Measurements from ENCODE around the gene CT47C1.
"Not testable (repeated sequence)": the region's sequence is repeated elsewhere in the genome, so short reads cannot be mapped to it uniquely, and the experiment has no call there.

The CT47C1 gene

DNA sequence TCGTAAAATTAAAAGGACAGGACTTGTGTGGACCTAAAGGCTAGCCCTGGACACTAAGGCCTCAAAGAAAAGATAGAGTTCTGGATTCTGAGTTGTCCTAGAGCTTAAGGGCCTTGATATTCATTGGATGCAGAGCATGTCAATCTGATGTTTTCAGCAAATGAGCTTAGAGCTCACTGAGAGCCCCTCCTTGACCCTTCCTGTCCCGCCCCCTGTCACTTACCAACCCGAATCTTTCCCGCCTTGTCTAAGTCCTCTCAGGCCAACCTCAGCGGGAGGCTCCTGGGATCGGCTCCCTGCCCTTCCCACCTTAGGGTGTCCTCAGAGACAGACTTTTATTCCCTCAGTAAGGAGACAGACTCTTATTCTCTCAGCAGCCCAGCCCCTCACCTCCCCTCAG is at the start of gene CT47C1:
Gene CT47C1 (plus strand): TSS at position 250 of the 400 bp plus-strand sequence. CDS start 233 bp downstream, outside the sequence.
- no peak for DNase-seq (ENCODE audit: low spot score)

DNA sequence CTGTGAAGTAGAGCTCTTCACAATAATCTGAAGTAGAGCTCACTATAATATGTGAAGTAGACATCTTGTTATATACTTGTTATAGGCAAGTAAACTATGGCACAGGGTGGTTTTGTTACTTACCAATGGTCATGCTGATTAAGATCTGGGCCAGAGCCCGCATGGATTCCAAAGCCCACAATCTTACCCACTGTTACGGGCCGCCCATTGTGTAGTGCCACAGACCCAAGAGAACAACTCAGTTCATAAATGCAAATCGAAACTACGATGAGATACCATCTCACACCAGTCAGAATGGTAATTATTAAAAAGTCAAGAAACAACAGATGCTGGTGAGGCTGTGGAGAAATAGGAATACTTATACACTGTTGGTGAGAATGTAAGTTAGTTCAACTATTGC is 46.9 kb upstream of the CT47C1 start:
- DNase-seq (ENCODE audit: low spot score), result no peak

DNA sequence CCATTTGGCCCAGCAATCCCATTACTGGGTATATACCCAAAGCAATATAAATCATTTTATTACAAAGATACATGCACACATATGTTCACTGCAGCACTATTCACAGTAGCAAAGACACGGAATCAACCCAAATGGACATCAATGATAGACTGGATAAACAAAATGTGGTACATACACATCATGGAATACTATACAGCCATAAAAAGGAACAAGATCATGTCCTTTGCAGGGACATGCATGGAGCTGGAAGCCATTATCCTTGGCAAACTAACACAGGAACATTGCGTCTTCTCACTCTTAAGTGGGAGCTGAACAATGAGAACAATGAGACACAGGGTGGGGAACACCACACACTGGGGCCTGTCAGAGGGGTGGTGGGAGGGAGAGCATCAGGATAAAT is 46.4 kb upstream of the CT47C1 start:
- DNase-seq (ENCODE audit: low spot score), result not testable (repeated sequence)

DNA sequence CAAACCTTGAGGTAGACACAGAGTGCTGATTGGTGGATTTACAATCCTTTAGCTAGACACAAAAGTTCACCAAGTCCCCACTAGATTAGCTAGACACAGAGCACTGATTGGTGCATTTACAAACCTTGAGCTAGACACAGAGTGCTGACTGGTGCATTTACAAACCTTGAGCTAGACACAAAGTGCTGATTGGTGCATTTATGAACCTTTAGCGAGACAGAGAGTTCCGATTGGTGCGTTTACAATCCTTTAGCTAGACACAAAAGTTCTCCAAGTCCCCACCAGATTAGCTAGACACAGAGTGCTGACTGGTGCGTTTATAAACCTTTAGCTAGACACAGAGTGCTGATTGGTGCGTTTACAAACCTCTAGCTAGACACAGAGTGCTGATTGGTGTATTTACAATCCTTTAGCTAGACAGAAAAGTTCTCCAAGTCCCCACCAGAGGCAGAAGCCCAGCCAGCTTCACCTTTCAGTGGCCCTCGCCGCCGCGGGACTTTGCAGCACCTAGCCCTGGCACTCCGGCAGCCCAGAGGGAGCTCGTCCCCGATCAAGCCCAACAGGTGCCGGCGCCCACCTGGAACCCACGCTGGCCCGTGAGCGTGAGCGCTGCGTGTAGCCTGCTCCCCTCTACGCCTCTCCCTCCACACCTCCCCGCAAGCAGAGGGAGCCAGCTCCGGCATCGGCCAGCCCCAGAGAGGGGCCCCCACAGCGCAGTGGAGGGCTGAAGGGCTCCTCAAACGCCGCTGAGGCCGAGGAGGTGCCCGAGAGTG is 44.6 kb upstream of the CT47C1 start:
- not testable (repeated sequence) for DNase-seq (ENCODE audit: low spot score)

DNA sequence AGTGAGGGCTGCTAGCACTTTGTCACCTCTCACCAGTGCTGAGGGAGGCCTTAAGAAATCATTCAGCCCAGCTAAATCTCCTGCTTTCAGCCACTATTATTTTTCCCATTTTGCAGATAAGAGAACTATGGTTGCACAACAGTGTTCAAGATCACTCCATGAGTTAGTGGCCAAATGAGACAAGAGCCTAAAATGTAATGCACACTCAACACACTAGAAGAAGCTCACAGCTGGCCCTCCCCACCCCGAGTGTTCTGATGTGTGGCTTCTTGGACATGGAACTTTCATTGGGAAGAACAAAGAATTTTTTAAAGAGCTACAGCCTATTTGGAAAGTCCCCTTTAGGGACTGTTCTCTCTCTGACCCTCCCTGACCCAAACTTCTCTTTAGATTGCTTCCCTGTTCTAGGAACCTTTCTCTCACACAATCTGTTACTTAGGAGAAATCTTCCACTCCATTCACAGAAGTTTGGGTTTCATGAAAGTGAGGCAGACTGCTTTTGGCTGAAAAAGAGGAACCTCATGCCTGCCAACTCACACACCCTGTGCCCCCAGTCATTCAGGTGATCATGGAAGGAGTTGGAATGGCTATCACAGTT is 44.0 kb upstream of the CT47C1 start:
- no peak for DNase-seq (ENCODE audit: low spot score)

DNA sequence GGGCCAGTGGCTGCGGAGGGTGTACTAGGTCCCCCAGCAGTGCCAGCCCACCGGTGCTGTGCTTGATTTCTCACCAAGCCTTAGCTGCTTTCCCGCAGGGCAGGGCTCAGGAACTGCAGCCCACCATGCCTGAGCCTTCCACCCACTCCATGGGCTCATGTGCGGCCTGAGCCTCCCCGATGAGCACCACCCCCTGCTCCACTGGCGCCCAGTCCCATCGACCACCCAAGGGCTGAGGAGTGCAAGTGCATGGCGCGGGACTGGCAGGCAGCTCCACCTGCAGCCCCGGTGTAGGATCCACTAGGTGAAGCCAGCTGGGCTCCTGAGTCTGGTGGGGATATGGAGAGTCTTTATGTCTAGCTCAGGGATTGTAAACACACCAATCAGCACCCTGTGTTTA is 43.1 kb upstream of the CT47C1 start:
- not testable (repeated sequence) for DNase-seq (ENCODE audit: low spot score)

DNA sequence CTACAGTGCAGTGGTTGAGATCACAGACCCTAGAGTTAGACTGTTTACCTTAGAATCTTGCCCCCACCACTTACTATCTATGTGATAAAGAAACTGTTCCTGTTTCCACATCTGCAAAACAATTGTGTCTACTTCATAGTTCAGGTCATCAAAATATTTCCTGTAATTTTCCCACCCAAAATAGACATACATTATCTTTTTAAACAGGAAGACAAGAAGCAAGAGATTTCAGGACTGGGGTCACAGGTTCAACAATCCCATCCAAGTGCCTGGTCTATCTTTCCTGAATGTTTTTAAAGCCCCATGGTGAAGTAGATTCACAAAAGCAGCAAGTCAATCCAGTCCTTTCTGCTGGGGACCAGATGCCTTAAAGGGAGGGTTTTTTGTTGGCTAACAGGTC is 41.8 kb upstream of the CT47C1 start:
- DNase-seq (ENCODE audit: low spot score), result no peak

DNA sequence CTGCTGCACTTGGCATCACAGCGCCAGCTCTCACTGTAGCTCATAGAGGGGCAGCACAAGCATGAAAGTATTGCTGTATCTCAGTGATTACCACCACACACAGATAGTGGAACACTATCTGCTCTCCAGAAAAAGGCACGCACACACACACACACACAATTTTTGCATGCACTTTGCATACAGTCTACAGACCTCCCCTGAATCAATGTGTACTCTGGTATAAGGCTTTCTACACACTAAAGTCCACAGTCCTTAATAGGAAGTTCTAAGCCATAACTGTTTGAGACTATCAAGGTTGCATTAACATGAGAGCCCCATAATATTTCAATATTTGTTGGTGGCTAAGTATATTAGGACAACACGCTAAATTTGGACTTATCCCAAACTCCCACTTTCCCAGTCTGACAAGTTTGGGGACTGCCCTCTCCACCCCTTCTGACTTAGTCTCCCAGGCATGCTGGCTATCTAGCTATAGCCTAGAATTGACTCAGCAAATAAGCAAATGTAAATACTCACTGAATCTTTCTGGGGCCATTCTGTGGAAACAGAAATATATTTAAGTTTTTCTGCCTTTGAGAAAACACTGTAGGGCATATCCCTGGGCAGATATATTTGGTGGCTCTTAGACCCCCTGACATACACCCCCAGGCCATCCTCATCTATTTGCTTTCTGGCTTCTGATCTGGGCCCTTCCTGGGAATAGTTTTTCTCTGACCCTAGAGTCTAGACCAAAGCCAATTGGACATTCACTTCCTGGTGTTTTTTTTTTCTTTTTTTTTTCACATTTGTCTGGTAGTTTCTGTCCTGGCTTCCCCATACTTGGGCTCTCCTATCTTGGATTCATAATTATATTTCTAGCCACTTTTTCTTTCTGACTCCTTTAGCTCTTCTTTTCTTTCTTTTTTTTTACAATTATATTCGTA is 36.4 kb upstream of the CT47C1 start:
- DNase-seq (ENCODE audit: low spot score), result no peak

DNA sequence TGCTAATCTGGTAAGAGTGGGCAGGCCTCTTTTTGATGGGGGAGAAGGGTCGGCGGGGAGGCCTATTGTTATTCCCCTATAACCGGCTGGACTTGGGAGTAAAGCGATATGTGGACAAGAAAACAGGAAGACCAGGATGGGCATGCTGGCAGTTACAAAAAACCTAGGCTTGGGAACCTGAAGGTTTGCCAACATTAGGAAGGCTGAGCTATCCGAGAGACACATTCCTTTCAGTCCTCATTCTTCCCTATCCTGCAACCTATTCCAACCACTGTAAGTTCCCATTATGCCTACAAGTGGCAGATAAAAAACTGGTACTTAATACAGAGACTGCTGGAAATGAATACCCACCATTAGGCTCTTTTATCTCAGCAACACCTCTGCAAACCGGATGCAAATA is 32.4 kb upstream of the CT47C1 start:
- no peak for DNase-seq (ENCODE audit: low spot score)

DNA sequence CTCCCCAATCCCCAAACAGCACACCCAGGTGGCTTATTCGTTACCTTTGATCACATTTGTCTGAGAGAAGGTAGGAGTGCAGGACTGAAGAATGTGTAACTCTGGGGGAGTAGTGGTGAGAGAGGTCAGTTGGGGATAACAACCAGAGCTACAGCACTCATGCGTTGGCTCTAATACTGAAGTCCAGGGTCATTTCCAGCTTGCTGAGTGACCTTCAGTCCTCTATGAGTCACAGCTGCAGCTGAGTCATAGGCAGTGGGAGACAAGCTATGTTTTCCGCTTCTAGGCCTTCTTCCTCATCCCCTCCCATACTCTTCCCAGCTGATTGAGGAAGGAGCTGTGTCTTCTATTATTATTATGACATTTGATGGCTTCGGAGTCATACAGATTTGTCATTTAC is 31.6 kb upstream of the CT47C1 start:
- peak; percentile 63 for DNase-seq (ENCODE audit: low spot score)

DNA sequence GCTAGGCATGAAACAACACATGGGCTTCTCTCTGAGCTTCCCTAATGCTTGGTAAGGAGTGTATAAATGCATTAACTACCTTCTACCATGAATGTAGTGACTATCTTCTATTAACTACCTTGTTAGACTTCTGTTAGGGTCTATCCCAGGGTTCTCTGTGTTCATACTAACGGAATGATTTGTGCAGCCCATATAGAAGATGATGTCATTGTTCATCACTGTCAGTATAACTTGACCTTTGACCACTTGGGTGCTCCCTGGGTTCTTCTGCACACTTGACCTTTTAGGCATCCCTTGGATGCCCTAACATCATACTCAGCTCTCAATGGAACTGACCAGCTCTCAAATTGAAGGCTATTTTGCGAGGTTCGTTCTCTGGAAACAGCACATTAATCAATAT is 30.8 kb upstream of the CT47C1 start:
- DNase-seq (ENCODE audit: low spot score), result no peak

DNA sequence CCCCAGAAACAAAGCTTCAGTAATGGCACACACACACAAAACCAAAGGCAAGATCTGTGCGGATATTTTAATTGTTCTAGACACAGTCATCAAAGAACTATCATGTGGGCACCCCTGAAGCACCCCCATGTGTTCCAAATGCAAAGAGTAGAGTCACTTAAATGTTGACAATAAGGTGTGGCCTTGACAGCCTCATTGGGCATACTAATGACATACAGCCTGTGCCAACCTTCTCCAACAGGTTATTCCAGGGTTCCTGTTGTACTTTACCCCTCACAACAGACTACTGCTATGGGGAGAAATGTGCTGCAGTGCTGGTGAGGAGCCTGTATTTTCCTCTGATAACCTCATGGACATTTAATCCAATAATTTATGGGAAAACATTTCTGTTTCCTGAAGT is 29.8 kb upstream of the CT47C1 start:
- no peak for DNase-seq (ENCODE audit: low spot score)

DNA sequence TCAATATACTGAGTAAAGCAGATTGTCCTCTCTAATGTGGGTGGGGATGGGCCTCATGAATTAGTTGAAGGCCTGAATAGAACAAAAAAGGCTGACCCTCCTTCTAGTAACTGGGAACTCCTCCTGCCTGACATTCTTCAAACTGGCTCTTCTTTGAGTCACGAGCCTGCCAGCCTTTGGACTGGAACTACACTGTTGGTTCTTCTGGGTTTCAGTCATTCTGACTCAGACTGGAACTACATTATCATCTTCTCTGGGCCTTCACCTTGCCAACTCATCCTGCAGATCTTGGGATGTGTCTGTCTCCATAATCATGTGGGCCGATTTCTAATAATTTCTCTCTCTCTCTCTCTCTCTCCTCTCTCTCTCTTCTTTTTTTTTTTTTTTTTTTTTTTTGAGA is 26.9 kb upstream of the CT47C1 start:
- no peak for DNase-seq (ENCODE audit: low spot score)

DNA sequence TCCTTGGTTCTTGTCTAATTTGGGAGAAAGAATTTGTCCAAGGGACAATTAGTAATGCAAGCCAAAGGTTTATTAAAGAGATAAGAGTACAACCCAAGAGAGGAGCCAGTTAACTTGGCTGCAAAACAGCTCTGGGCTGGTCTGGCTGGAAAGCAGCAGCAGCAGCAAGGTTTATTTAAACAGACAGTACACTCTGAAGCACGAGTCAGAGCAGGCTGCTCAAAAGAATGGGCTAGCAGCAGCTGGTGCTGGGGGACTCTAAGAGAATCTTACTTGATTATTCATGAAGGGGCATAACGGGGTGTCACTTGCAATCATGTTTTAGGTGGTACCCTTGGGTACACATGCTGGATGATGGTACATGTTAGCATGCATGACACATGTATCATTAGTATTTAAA is 17.1 kb upstream of the CT47C1 start:
- DNase-seq (ENCODE audit: low spot score), result no peak

DNA sequence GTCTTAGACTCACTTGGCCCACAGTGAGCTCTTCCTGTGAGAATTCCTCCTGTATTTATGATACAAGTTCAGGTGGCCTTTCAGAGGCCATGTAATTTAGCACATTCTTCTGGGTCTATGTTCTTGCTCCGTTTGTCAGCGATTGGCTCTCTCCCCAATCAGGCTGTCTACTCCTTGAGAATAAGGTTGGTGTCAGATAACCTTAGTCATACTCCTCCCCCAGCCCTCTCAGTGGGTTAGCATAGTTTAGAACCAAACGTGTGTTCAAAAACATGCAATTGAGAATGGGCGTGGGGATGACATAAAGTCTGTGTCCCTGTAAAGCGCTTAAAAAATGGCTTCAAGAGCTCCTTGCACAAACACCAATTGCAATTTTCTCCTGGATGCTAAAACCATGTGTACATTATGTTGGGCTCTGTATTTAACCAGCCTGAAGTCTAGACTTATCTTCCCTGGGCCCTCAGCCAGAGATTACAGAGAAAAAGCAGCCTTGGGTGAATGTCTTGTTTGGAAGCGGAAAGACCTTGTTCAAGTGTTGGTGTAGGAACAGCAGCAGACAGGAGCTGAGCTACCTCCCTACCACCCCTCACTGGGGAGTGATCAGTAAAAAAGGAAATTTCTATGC is 9.9 kb upstream of the CT47C1 start:
- DNase-seq (ENCODE audit: low spot score), result no peak

DNA sequence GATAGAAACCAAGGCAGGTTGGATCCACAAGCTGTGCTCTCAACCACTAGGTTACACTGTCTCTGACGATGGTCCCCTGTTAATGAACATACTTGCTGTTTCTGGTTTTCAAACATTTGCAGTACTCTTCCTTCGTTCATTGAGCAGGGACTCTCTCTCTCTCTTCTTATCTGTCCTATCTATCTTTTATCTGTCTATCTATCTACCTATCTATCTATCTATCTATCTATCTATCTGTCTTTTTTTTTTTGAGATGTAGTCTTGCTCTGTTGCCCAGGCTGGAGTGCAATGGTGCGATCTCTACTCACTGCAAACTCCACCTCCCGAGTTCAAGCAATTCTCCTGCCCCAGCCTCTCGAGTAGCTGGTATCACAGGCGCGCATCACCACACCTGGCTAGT is 9.4 kb upstream of the CT47C1 start:
- DNase-seq (ENCODE audit: low spot score), result no peak

DNA sequence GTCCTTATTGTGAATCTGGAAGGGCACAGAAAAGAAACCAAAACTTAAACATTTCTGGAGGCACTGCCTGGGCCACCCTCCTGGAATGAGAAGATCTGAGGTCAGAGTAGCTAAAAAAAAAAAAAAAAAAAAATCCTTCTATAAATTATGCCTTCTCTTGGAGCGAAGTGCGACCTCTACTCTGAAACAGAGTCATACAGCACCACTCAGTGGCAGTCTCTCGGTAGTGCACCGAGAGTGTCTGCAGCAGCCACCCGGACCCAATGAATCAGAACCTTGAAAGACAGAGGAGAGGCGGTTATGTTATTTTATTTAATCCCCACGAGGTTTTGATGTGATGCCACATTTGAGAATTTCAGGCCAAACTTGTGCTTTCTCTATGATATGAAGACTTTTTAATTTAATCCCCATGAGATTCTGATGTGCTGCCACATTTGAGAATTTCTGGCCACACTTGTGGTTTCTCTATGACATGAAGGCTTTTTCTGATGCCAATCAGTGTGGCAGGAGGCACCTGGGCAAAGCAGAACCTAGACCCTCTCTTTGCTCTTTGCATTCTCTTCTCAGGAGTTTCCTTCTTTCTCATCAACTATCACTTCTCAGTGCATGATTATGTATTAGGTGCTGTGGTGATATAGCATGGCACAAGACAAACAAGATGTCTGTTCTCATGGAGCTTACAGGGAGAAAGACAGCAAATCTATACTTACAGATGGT is 5.6 kb upstream of the CT47C1 start:
- DNase-seq (ENCODE audit: low spot score), result peak; percentile 45

DNA sequence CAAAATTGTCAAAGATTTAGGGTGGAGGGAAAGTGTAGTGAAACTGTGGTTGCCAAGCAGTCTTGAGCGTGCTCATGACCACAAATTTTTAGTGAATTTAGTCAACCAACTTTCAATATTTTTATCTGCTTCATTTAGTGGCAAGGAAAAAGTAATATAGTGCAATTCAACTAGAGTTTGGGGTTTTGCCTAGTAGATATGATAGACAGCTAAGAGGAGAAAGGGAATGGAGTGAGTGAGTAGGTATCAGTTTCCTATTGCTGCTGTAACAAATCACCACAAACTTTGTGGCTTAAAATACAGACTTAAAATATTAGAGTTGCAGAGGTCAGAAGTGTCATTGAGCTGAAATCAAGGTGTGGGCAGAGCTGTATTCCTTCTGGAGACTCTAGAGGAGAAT is 3.7 kb upstream of the CT47C1 start:
- no peak for DNase-seq (ENCODE audit: low spot score)

DNA sequence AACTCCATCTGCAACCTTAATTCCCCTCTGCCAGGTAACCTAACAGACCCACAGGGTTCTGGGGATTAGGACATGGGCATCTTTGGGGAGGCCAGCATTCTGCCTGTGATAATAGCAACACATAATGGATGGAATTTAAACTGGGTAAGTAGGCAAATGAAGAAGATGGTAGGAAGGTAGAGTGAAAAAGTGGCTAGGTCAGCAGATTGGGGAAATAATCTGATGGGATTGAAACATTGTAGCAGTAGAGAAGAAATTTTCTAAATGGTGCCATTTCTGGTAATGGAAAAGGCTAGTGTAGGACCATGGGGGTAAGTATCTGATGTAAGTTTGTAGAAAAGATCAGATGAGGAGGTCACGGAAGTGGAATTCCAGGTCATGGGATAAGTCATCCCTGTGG is 3.0 kb upstream of the CT47C1 start:
- no peak for DNase-seq (ENCODE audit: low spot score)

DNA sequence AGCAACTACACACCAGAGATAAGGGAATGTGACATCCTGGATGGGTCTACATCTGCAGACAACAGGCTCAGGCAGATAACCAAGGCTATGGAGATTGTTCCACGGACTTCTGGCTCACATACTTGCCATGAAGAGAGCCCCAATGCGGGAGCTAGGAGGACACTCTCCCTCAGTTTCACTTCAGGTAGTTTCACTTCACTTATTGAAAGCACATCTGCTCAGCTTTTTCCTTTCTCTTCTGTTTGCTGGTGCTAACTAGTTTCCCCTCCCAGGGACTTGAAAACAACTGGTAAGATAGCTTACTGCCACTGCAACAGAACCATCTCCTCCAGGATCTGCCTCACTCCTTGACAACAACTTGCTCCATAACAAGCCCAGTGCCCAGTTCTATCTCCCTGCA is 1.4 kb upstream of the CT47C1 start:
- no peak for DNase-seq (ENCODE audit: low spot score)

DNA sequence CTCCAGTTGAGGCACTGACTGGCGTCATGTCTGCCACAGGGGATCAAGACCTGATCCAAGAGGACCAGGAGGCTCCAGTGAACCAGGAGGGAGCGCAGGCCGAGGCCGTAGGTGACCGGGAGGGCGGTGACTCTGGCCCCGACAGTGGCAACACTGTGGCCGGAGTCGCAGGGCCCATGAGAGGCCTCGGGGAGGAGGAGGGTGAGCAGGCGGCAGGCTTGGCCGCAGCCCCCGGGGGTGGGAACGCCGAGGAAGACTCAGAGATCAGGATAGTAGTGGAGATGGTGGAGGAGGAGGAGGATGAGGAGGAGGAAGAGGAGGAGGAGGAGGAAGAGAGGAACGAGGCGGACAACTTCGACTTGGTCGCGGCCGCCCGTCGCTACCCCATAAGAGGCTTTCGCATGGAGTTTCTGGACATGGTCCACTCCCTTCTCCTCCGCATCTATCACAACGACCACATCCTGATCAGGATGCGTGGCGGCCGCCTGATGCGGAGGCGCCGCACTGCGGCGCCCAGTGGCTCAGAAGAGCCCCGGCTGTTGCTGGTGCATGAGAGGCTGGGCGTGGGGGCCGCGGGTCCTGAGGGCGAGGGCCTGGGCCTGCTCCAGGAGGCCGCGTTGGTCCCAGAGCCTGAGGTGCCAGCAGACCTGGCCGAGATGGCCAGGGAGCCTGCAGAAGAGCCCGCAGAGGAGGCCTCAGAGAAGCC is 560 bp downstream of the CT47C1 start:
- DNase-seq (ENCODE audit: low spot score), result no peak

Measured in HuH-7 (cell line).